ENCODE data around the gene DUSP2.
"Not testable (repeated sequence)": the region's sequence is repeated elsewhere in the genome, so short reads cannot be mapped to it uniquely, and the experiment has no call there.

The DUSP2 gene

GRCh38 chr2:96146881-96147592, 1.8 kb upstream of the DUSP2 start:
- no peak for DNase-seq (ENCODE audit: low read depth)

- peak; percentile 78 for DNase-seq (ENCODE audit: low read depth)
Measured at GRCh38 chr2:96146153-96146880, 1.1 kb upstream of the DUSP2 start.

GRCh38 chr2:96145848-96146152, 560 bp upstream of the DUSP2 start:
- DNase-seq (ENCODE audit: low read depth) = no peak

- no peak for DNase-seq (ENCODE audit: low read depth)
Measured at GRCh38 chr2:96144481-96145035, 682 bp downstream of the DUSP2 start.

- no peak for DNase-seq (ENCODE audit: low read depth)
Measured at GRCh38 chr2:96143848-96144480, 1.3 kb downstream of the DUSP2 start.

GRCh38 chr2:96143231-96143847, 1.9 kb downstream of the DUSP2 start:
- DNase-seq (ENCODE audit: low read depth) = no peak

- DNase-seq (ENCODE audit: low read depth) = no peak
Measured at GRCh38 chr2:96142217-96143113, 2.8 kb downstream of the DUSP2 start.

GRCh38 chr2:96141624-96141967, 3.6 kb downstream of the DUSP2 start:
- DNase-seq (ENCODE audit: low read depth) = not testable (repeated sequence)

- DNase-seq (ENCODE audit: low read depth) = no peak
Measured at GRCh38 chr2:96140941-96141623, 4.2 kb downstream of the DUSP2 start.

- no peak for DNase-seq (ENCODE audit: low read depth)
Measured at GRCh38 chr2:96139181-96139758, 6.0 kb downstream of the DUSP2 start.

- no peak for DNase-seq (ENCODE audit: low read depth)
Measured at GRCh38 chr2:96138179-96139145, 6.8 kb downstream of the DUSP2 start, which contains the start of gene ASTL. Gene ASTL, minus strand, starts transcription at chr2:96138502. Its CDS starts 66 bp downstream, at chr2:96138436.

- no peak for DNase-seq (ENCODE audit: low read depth)
Measured at GRCh38 chr2:96137321-96138178, 7.7 kb downstream of the DUSP2 start.

GRCh38 chr2:96136129-96136720, 9.0 kb downstream of the DUSP2 start:
- DNase-seq (ENCODE audit: low read depth) = no peak

GRCh38 chr2:96135621-96136020, 9.6 kb downstream of the DUSP2 start:
- DNase-seq (ENCODE audit: low read depth) = no peak

- DNase-seq (ENCODE audit: low read depth) = no peak
Measured at GRCh38 chr2:96135171-96135570, 10.1 kb downstream of the DUSP2 start.

GRCh38 chr2:96134421-96134820, 10.8 kb downstream of the DUSP2 start:
- DNase-seq (ENCODE audit: low read depth) = no peak

- DNase-seq (ENCODE audit: low read depth) = no peak
Measured at GRCh38 chr2:96131813-96132745, 13.2 kb downstream of the DUSP2 start.
